Measurements from ENCODE around the gene SNX21. TPM values are rescaled to one million over a fixed set of nuclear protein-coding genes. Genes with fewer than 3 reads are reported as not detected.

Gene SNX21
- total and polyA plus RNA-seq, 9 of the 15 experiments (the other 6 are each of a cell fraction or from before 2014, with no cell fraction given) = 0.10 to 1.2 (median 0.42) TPM

- TF ChIP-seq FOXP4 (CRISPR knock-in tag; IDR thresholded peaks at IDR 0.05; ENCODE audit: borderline replicate concordance) (no peak), ZNF639 (CRISPR knock-in tag; conservative IDR thresholded peaks at IDR 0.05 in 1 of 2, IDR thresholded peaks at IDR 0.05 in 1 of 2) (no peak; a peak in 1 of 4 replicates), SRF (CRISPR knock-in tag; IDR thresholded peaks at IDR 0.05) (0 out of 4 replicates have a peak, but pooled peaks of 1 of the 2 experiments have one; percentile 63), MYBL2 (IDR thresholded peaks at IDR 0.05; ENCODE audit: low read depth) (no peak), MYBL2 (CRISPR knock-in tag; IDR thresholded peaks at IDR 0.05; ENCODE audit: borderline replicate concordance) (no peak), ZNF511 (CRISPR knock-in tag; IDR thresholded peaks at IDR 0.05) (no peak), ETV5 (CRISPR knock-in tag; IDR thresholded peaks at IDR 0.05; ENCODE audit: low read depth) (peak; percentile 65; the same call in 1 of the 2 replicates), JUNB (CRISPR knock-in tag; conservative IDR thresholded peaks at IDR 0.05) (no peak; the same call in 1 of the 2 replicates), ZBTB17 (CRISPR knock-in tag; IDR thresholded peaks at IDR 0.05) (no peak), RREB1 (CRISPR knock-in tag; IDR thresholded peaks at IDR 0.05) (no peak), RNF219 (CRISPR knock-in tag; IDR thresholded peaks at IDR 0.05) (no peak), HMGN3 (IDR thresholded peaks at IDR 0.05; ENCODE audit: borderline replicate concordance, extremely low read depth, insufficient read length, low read depth, low read length) (no peak), ATF7 (IDR thresholded peaks at IDR 0.05) (peak; percentile 88)
Measured at GRCh38 chr20:45857114-45857881, 23.7 kb downstream of the SNX21 start, which contains the start of the genes ACOT8 and ZSWIM3 (continued).
